NCI-H2171 (cell line): ENCODE data around the gene TFPI.

Experiments
- DNase-seq: peaks from one replicate; lab custom pipeline; 2025; lab: John Stamatoyannopoulos, UW

Gene TFPI

GRCh38 chr2:187503700-187504099 lies 50.5 kb downstream of the TFPI start:
- DNase-seq: no peak

- no peak for DNase-seq
Measured at GRCh38 chr2:187502467-187502866, 51.8 kb downstream of the TFPI start.

GRCh38 chr2:187500585-187501359 lies 53.5 kb downstream of the TFPI start:
- DNase-seq: no peak

- no peak for DNase-seq
Measured at GRCh38 chr2:187499941-187500532, 54.2 kb downstream of the TFPI start.

GRCh38 chr2:187497858-187498463 lies 56.3 kb downstream of the TFPI start:
- no peak for DNase-seq

GRCh38 chr2:187497140-187497539 lies 57.1 kb downstream of the TFPI start:
- DNase-seq: no peak

- DNase-seq: no peak
Measured at GRCh38 chr2:187495324-187495723, 58.9 kb downstream of the TFPI start.

GRCh38 chr2:187493877-187494568 lies 60.2 kb downstream of the TFPI start:
- no peak for DNase-seq

- DNase-seq: no peak
Measured at GRCh38 chr2:187493180-187493579, 61.1 kb downstream of the TFPI start.

- DNase-seq: no peak
Measured at GRCh38 chr2:187486241-187486640, 68.0 kb downstream of the TFPI start.

GRCh38 chr2:187485523-187485922 lies 68.7 kb downstream of the TFPI start:
- no peak for DNase-seq

- DNase-seq: no peak
Measured at GRCh38 chr2:187483537-187483936, 70.7 kb downstream of the TFPI start.

GRCh38 chr2:187482796-187483195 lies 71.4 kb downstream of the TFPI start:
- no peak for DNase-seq

- DNase-seq: no peak
Measured at GRCh38 chr2:187481543-187481942, 72.7 kb downstream of the TFPI start.

GRCh38 chr2:187478719-187479118 lies 75.5 kb downstream of the TFPI start:
- DNase-seq: no peak

GRCh38 chr2:187477051-187477450 lies 77.2 kb downstream of the TFPI start:
- DNase-seq: no peak

GRCh38 chr2:187475499-187476248 lies 78.6 kb downstream of the TFPI start:
- DNase-seq: no peak

- DNase-seq: no peak
Measured at GRCh38 chr2:187470698-187471097, 83.5 kb downstream of the TFPI start.

- no peak for DNase-seq
Measured at GRCh38 chr2:187469538-187469937, 84.7 kb downstream of the TFPI start.

GRCh38 chr2:187468262-187468661 lies 86.0 kb downstream of the TFPI start:
- no peak for DNase-seq

- DNase-seq: no peak
Measured at GRCh38 chr2:187466129-187466792, 88.0 kb downstream of the TFPI start.
